RWPE1 (cell line): ENCODE results near the gene PRSS33.

Source experiments
- CTCF ChIA-PET: fragments of 350-600 bp; sonication (Branson Sonifier 250); formaldehyde crosslinking; extraction: SDS; loops from one replicate; lab custom pipeline; 2021; lab: Yijun Ruan, JAX
- POLR2A ChIA-PET: fragments of 400-600 bp; formaldehyde crosslinking; extraction: SDS; loops from one replicate; lab custom pipeline; 2020; ENCODE audit warnings: antibody characterized with exemption; ENCODE audit not compliant: low non-redundant PET; lab: Yijun Ruan, JAX
- DNase-seq: peaks from one replicate; pipeline ENCODE4 v3.0.0; 2012; ENCODE audit warnings: low spot score
- H3K27ac ChIP-seq: fragments of 450-650 bp; 2 replicates; pipeline ENCODE4 v1.5.1; 2017
- TF ChIP-seq, protein P1 (sequence below): fragments of 450-650 bp; conservative IDR thresholded peaks from 2 replicates; pipeline ENCODE4 v1.5.1; 2017; ENCODE audit warnings: low read depth, mild to moderate bottlenecking

The PRSS33 gene

DNA sequence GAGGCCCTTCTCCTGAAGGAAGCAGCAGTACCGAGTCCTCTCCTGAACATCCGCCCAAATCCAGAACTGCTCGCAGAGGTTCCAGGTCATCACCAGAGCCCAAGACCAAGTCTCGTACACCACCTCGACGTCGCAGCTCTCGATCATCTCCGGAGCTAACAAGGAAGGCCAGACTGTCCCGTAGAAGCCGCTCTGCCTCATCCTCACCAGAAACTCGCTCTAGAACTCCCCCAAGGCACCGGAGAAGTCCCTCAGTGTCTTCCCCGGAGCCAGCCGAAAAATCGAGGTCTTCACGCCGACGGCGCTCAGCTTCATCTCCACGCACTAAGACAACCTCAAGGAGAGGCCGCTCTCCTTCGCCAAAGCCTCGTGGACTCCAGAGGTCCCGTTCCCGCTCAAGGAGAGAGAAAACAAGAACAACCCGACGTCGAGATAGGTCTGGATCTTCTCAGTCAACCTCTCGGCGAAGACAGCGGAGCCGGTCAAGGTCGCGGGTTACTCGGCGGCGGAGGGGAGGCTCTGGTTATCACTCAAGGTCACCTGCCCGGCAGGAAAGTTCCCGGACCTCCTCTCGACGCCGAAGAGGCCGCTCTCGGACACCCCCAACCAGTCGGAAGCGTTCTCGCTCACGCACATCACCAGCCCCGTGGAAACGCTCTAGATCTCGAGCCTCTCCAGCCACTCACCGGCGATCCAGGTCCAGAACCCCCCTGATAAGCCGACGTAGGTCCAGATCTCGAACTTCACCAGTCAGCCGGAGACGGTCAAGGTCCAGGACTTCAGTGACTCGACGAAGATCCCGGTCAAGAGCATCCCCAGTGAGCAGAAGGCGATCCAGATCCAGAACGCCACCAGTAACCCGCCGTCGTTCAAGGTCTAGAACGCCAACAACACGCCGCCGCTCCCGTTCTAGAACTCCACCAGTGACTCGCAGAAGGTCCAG is 21.6 kb downstream of the PRSS33 start:
- no peak for DNase-seq
- H3K27ac ChIP-seq, result peak overlapping the region; percentile 93
- TF ChIP-seq, protein P1, sequence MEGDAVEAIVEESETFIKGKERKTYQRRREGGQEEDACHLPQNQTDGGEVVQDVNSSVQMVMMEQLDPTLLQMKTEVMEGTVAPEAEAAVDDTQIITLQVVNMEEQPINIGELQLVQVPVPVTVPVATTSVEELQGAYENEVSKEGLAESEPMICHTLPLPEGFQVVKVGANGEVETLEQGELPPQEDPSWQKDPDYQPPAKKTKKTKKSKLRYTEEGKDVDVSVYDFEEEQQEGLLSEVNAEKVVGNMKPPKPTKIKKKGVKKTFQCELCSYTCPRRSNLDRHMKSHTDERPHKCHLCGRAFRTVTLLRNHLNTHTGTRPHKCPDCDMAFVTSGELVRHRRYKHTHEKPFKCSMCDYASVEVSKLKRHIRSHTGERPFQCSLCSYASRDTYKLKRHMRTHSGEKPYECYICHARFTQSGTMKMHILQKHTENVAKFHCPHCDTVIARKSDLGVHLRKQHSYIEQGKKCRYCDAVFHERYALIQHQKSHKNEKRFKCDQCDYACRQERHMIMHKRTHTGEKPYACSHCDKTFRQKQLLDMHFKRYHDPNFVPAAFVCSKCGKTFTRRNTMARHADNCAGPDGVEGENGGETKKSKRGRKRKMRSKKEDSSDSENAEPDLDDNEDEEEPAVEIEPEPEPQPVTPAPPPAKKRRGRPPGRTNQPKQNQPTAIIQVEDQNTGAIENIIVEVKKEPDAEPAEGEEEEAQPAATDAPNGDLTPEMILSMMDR, result no peak
- POLR2A ChIA-PET, result no interaction called here
- CTCF ChIA-PET, result interaction anchor here (0.7 to 1.2 kb wide), 2 partner anchors 89 to 103 kb away, joined by 3 to 5 read pairs; no protein-coding TSS in a partner anchor

DNA sequence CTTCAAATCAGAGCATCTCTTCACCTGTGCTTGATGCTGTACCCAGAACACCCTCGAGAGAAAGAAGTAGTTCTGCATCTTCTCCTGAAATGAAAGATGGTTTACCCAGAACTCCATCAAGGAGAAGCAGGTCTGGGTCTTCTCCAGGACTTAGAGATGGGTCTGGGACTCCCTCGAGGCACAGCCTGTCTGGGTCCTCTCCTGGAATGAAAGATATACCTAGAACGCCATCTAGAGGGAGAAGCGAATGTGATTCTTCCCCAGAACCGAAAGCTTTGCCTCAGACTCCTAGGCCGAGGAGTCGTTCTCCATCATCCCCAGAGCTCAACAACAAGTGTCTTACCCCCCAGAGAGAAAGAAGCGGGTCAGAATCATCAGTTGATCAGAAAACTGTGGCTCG is 22.6 kb downstream of the PRSS33 start:
- POLR2A ChIA-PET, result no interaction called here
- no peak for DNase-seq
- H3K27ac ChIP-seq, result peak overlapping the region; percentile 93
- TF ChIP-seq, protein P1, result no peak
- CTCF ChIA-PET, result interaction anchor here (1.2 kb wide), 1 partner anchor 104 kb away, joined by 5 read pairs; no protein-coding TSS in a partner anchor

DNA sequence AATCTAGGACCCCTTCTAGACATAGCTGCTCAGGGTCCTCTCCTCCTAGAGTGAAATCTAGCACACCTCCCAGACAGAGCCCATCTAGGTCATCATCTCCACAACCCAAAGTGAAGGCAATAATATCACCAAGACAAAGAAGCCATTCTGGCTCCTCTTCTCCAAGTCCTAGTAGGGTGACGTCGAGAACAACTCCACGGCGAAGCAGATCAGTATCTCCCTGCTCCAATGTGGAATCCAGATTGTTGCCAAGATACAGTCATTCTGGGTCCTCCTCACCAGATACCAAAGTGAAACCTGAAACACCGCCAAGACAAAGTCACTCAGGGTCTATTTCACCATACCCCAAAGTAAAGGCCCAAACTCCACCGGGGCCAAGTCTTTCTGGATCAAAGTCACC is 24.2 kb downstream of the PRSS33 start:
- POLR2A ChIA-PET, result no interaction called here
- no peak for DNase-seq
- TF ChIP-seq, protein P1, result no peak
- CTCF ChIA-PET, result no interaction called here
- no peak overlapping the region for H3K27ac ChIP-seq

DNA sequence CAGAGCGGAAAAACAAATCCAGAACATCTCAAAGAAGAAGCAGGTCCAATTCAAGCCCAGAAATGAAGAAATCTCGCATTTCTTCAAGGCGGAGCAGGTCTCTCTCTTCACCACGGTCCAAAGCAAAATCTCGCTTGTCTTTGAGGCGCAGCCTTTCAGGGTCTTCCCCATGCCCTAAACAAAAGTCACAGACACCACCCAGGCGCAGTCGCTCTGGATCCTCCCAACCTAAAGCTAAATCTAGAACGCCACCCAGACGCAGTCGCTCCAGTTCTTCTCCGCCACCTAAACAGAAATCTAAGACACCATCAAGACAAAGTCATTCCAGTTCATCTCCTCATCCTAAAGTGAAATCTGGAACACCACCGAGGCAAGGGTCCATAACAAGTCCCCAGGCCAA is 24.6 kb downstream of the PRSS33 start:
- peak overlapping the region; percentile 14; the same call in 1 of the 2 replicates for H3K27ac ChIP-seq
- ChIA-PET CTCF (no interaction called here), POLR2A (no interaction called here)
- no peak for DNase-seq
- TF ChIP-seq, protein P1, result no peak

DNA sequence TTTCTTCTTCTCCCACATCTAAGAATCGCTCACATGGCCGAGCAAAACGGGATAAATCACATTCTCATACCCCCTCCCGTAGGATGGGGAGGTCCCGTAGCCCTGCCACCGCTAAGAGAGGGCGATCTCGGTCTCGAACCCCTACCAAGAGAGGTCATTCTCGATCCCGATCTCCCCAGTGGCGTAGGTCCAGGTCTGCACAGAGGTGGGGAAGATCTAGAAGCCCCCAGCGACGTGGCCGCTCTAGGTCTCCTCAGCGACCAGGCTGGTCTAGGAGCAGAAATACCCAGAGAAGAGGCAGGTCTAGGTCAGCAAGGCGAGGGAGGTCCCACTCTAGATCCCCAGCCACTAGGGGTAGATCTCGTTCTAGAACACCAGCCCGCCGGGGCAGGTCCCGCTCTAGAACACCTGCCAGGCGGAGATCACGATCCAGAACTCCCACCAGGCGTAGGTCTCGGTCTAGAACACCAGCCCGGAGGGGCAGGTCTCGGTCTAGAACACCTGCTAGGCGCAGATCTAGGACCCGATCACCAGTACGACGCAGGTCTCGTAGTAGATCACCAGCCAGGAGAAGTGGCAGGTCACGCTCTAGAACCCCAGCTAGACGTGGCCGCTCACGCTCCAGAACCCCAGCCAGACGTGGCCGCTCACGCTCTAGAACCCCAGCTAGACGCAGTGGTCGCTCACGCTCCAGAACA is 25.3 kb downstream of the PRSS33 start:
- POLR2A ChIA-PET, result no interaction called here
- CTCF ChIA-PET, result no interaction called here
- peak overlapping the region; percentile 14; the same call in 1 of the 2 replicates for H3K27ac ChIP-seq
- DNase-seq, result no peak
- TF ChIP-seq, protein P1, result no peak

DNA sequence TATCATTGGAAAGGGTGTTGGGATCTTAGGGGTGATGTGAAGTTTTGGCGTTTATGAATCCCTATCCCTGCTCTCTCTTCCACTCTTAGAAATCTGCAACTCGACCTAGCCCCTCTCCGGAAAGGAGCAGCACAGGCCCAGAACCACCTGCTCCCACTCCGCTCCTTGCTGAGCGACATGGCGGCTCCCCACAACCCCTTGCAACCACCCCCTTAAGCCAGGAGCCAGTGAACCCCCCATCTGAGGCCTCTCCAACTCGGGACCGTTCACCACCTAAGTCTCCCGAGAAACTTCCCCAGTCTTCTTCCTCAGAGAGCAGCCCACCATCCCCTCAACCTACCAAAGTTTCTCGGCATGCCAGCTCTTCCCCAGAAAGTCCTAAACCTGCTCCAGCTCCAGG is 25.9 kb downstream of the PRSS33 start:
- no peak for DNase-seq
- POLR2A ChIA-PET, result no interaction called here
- TF ChIP-seq, protein P1, result no peak
- peak overlapping the region; percentile 14; the same call in 1 of the 2 replicates for H3K27ac ChIP-seq
- CTCF ChIA-PET, result no interaction called here
